Measurements from ENCODE around the gene SV2C.

DNA sequence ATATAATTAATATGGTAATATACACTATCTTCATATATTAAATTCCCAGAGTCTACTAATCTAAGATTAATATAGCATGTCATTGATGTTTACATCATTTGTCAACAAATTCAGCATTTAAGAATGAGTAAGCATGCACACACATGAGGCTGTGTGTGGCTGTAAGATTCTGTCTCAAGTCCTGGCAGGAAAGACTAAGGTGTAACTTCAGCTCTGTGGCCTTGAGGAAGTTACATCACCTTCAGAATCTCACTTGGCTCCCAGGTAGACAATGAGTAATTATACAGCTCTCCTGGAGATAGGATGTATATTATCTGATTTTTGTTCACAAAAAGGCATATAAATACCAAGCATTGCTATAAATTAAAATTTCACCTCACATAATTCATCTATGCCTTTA is 200.5 kb downstream of the SV2C start:
- TF ChIP-seq ZNF557 (CRISPR knock-in tag; IDR thresholded peaks at IDR 0.05) (no peak), ATM (IDR thresholded peaks at IDR 0.05; ENCODE audit: borderline replicate concordance) (no peak), TAF15 (IDR thresholded peaks at IDR 0.05; ENCODE audit: low read depth, low read length, poor library complexity, severe bottlenecking) (no peak), RFX1 (IDR thresholded peaks at IDR 0.05) (no peak), TRIM24 (CRISPR knock-in tag; IDR thresholded peaks at IDR 0.05) (no peak), FOSL1 (CRISPR knock-in tag; IDR thresholded peaks at IDR 0.05; ENCODE audit: borderline replicate concordance) (no peak), RARA (CRISPR knock-in tag; IDR thresholded peaks at IDR 0.05) (no peak)
- TF ChIP-seq, protein P1, sequence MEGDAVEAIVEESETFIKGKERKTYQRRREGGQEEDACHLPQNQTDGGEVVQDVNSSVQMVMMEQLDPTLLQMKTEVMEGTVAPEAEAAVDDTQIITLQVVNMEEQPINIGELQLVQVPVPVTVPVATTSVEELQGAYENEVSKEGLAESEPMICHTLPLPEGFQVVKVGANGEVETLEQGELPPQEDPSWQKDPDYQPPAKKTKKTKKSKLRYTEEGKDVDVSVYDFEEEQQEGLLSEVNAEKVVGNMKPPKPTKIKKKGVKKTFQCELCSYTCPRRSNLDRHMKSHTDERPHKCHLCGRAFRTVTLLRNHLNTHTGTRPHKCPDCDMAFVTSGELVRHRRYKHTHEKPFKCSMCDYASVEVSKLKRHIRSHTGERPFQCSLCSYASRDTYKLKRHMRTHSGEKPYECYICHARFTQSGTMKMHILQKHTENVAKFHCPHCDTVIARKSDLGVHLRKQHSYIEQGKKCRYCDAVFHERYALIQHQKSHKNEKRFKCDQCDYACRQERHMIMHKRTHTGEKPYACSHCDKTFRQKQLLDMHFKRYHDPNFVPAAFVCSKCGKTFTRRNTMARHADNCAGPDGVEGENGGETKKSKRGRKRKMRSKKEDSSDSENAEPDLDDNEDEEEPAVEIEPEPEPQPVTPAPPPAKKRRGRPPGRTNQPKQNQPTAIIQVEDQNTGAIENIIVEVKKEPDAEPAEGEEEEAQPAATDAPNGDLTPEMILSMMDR (CRISPR knock-in tag; IDR thresholded peaks at IDR 0.05): no peak
